Activated B cell treated with CpG ODN at 0.5 μM for 24 hours (primary cell): ENCODE results near the gene NCAM2. TPM values are rescaled to one million over a fixed set of nuclear protein-coding genes. Genes with fewer than 3 reads are reported as not detected.

Source experiments
- ATAC-seq: fragments of 200-7000 bp; cut with Tn5 transposase; one replicate; pipeline ENCODE4 v1.10.0; 2021; ENCODE audit warnings: low read depth, mild to moderate bottlenecking, moderate library complexity
- CTCF ChIA-PET: fragments of 350-600 bp; sonication (Branson Sonifier 250); formaldehyde crosslinking; loops from one replicate; lab custom pipeline; 2021; ENCODE audit warnings: antibody characterized with exemption; lab: Charles Lee
- POLR2A ChIA-PET: fragments of 350-600 bp; sonication (Branson Sonifier 250); formaldehyde crosslinking; loops from one replicate; lab custom pipeline; 2021; ENCODE audit warnings: antibody characterized with exemption; lab: Charles Lee
- DNase-seq: peaks from one replicate; pipeline ENCODE4 v3.0.0; 2022
- H3K27ac Mint-ChIP-seq: one replicate; pipeline ENCODE4 v1.8.0; 2020; ENCODE audit warnings: mixed read lengths
- H3K27me3 Mint-ChIP-seq: one replicate; pipeline ENCODE4 v1.8.0; 2021; ENCODE audit warnings: mixed read lengths
- H3K36me3 Mint-ChIP-seq: one replicate; pipeline ENCODE4 v1.8.0; 2021; ENCODE audit warnings: low read depth, mixed read lengths
- H3K4me1 Mint-ChIP-seq: one replicate; pipeline ENCODE4 v1.8.0; 2021; ENCODE audit warnings: mixed read lengths
- H3K4me3 Mint-ChIP-seq: one replicate; pipeline ENCODE4 v1.8.0; 2020; ENCODE audit warnings: mild to moderate bottlenecking, mixed read lengths
- H3K9me3 Mint-ChIP-seq: one replicate; pipeline ENCODE4 v1.8.0; 2020; ENCODE audit warnings: mixed read lengths
- CTCF ChIP-seq: fragments of 200-600 bp; IDR thresholded peaks from one replicate; pipeline ENCODE4 v1.8.0; 2022; ENCODE audit warnings: antibody characterized with exemption, mild to moderate bottlenecking
- intact Hi-C: fragments of 100-400 bp; cut with micrococcal nuclease; formaldehyde crosslinking; loops from one replicate; pipeline ENCODE4 v1.15.1; 2024
- total RNA-seq: library from RNA; stranded (reverse); gene quantifications from 2 replicates; pipeline ENCODE4 v1.2.3, GENCODE V29; 2022

NCAM2 gene
- total RNA-seq, 1 donor from 2014 or later = not detected

GRCh38 chr21:21122680-21123079, 124.5 kb downstream of the NCAM2 start:
- ChIA-PET CTCF (no interaction called here), POLR2A (no interaction called here)
- DNase-seq (no peak), ATAC-seq (no peak)
- intact Hi-C loops = no loop called here
- Mint-ChIP-seq H3K9me3 (no peaks in the 10 kb centered on the region), H3K27ac (no peak overlapping the region), H3K27me3 (no peaks in the 10 kb centered on the region), H3K4me3 (no peak overlapping the region), H3K36me3 (no peaks in the 10 kb centered on the region), H3K4me1 (no peaks in the 10 kb centered on the region)
- TF ChIP-seq CTCF = no peak

- Mint-ChIP-seq H3K27me3 (no peaks in the 10 kb centered on the region), H3K4me1 (no peaks in the 10 kb centered on the region), H3K36me3 (no peaks in the 10 kb centered on the region), H3K4me3 (no peak overlapping the region), H3K27ac (no peak overlapping the region), H3K9me3 (no peaks in the 10 kb centered on the region)
- CTCF ChIA-PET = no interaction called here
- POLR2A ChIA-PET = no interaction called here
- no peak for TF ChIP-seq CTCF
- DNase-seq (no peak), ATAC-seq (no peak)
- intact Hi-C loops = no loop called here
These were observed 134.2 kb downstream of the NCAM2 start for GRCh38 chr21:21132390-21132789.

- no peak for TF ChIP-seq CTCF
- Mint-ChIP-seq H3K27ac (no peak overlapping the region), H3K4me1 (no peaks in the 10 kb centered on the region), H3K4me3 (no peak overlapping the region), H3K27me3 (no peaks in the 10 kb centered on the region), H3K9me3 (no peaks in the 10 kb centered on the region), H3K36me3 (no peaks in the 10 kb centered on the region)
- no peak for DNase-seq
- CTCF ChIA-PET = no interaction called here
- intact Hi-C loops = no loop called here
- POLR2A ChIA-PET = no interaction called here
- no peak for ATAC-seq
These were observed 139.8 kb downstream of the NCAM2 start for GRCh38 chr21:21137986-21138385.

GRCh38 chr21:21146587-21147373, 148.6 kb downstream of the NCAM2 start:
- intact Hi-C loops = no loop called here
- POLR2A ChIA-PET = no interaction called here

DNA sequence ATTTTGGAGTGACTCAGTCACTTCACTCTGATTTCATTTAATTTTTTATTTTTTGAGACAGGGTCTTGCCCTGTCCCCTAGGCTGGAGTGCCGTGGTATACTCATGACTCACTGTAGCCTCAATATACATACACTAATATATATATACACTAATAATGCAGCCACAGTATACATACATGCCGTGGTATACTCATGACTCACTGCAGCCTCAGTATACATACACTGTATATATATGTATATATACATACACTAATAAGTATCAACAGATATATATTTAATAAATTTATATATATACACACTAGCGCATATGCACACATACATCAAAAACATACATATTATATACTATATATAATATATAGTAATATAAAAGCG, 149.2 kb downstream of the NCAM2 start:
- CTCF ChIA-PET = no interaction called here
- Mint-ChIP-seq H3K9me3 (peaks cover 5% of the 10 kb centered on the region), H3K4me3 (no peak overlapping the region), H3K4me1 (no peaks in the 10 kb centered on the region), H3K36me3 (no peaks in the 10 kb centered on the region), H3K27ac (no peak overlapping the region), H3K27me3 (no peaks in the 10 kb centered on the region)
- POLR2A ChIA-PET = no interaction called here
- ATAC-seq (no peak), DNase-seq (no peak)
- intact Hi-C loops = no loop called here
- TF ChIP-seq CTCF = no peak

More at GRCh38 chr21:21146587-21147373, 148.6 kb downstream of the NCAM2 start:
- Mint-ChIP-seq H3K27me3 (no peaks in the 10 kb centered on the region), H3K4me3 (no peak overlapping the region), H3K27ac (no peak overlapping the region), H3K4me1 (no peaks in the 10 kb centered on the region), H3K9me3 (peaks cover 5% of the 10 kb centered on the region), H3K36me3 (no peaks in the 10 kb centered on the region)
- TF ChIP-seq CTCF = no peak
- CTCF ChIA-PET = no interaction called here
- ATAC-seq = no peak
- DNase-seq = no peak
